ENCODE measurements around the gene CHRNA4.

- no peak for TF ChIP-seq CTCF (IDR thresholded peaks at IDR 0.05)
- TF ChIP-seq POLR2A (IDR thresholded peaks at IDR 0.05) = no peak
Measured at GRCh38 chr20:63308218-63308911, 52.8 kb downstream of the CHRNA4 start.

All from testis (tissue), 2 donors.